Smooth muscle cell (in vitro differentiated cells): Measurements from ENCODE around the gene SEMA4A. TPM values are rescaled to one million over a fixed set of nuclear protein-coding genes. Genes with fewer than 3 reads are reported as not detected.

Experiments
- DNase-seq: peaks from one replicate; lab custom pipeline; 2025; ENCODE audit not compliant: unreplicated experiment; lab: John Stamatoyannopoulos, UW
- H2AFZ ChIP-seq: fragments of 200-600 bp; sonication (generic); 2 replicates; pipeline ENCODE4 v1.6.0; 2016; ENCODE audit warnings: antibody characterized with exemption, low read depth, mild to moderate bottlenecking
- H3F3A ChIP-seq: fragments of 200-600 bp; sonication (generic); 2 replicates; pipeline ENCODE4 v1.6.0; 2017; ENCODE audit warnings: antibody characterized with exemption, low read depth
- H3K27ac ChIP-seq: fragments of 200-600 bp; sonication (generic); 2 replicates; pipeline ENCODE4 v1.5.1; 2016; ENCODE audit warnings: low read depth, mild to moderate bottlenecking
- H3K27me3 ChIP-seq: fragments of 200-600 bp; sonication (generic); 2 replicates; pipeline ENCODE4 v1.6.1; 2016; ENCODE audit warnings: low read depth, mild to moderate bottlenecking
- H3K36me3 ChIP-seq: fragments of 200-600 bp; sonication (generic); 2 replicates; pipeline ENCODE4 v1.5.1; 2016; ENCODE audit warnings: low read depth
- H3K4me1 ChIP-seq: fragments of 200-600 bp; sonication (generic); 2 replicates; pipeline ENCODE4 v1.5.1; 2016; ENCODE audit warnings: low read depth
- H3K4me2 ChIP-seq: fragments of 200-600 bp; sonication (generic); 2 replicates; pipeline ENCODE4 v1.6.0; 2016; ENCODE audit warnings: mild to moderate bottlenecking
- H3K4me3 ChIP-seq: fragments of 200-600 bp; sonication (generic); 2 replicates; pipeline ENCODE4 v1.5.1; 2016; ENCODE audit warnings: mild to moderate bottlenecking
- H3K79me2 ChIP-seq: fragments of 200-600 bp; sonication (generic); 2 replicates; pipeline ENCODE4 v1.6.0; 2016; ENCODE audit warnings: low read depth, mild to moderate bottlenecking
- H3K9ac ChIP-seq: fragments of 200-600 bp; sonication (generic); 2 replicates; pipeline ENCODE4 v1.6.0; 2016; ENCODE audit warnings: low read depth
- H3K9me3 ChIP-seq: fragments of 200-600 bp; sonication (generic); replicated peaks from 2 replicates; pipeline ENCODE4 v1.5.1; 2016; ENCODE audit warnings: low read depth
- H4K20me1 ChIP-seq: fragments of 200-600 bp; sonication (generic); 2 replicates; pipeline ENCODE4 v1.6.0; 2016; ENCODE audit warnings: low read depth
- WGBS: methylation state at CpG from one replicate; pipeline ENCODE4 v1.1.7; 2016; ENCODE audit warnings: low lambda C conversion rate; 5-methylcytosine and 5-hydroxymethylcytosine counted together
- polyA plus RNA-seq: library from polyadenylated mRNA; unstranded; fragments of >200 nt; fragmentation: Nextera tagmentation; extraction: Ambion mirVana; gene quantifications from 2 replicates; pipeline ENCODE4 v1.2.1, GENCODE V29; 2016
- total RNA-seq: library from RNA; depleted of rRNA; stranded (reverse); fragments of >200 nt; gene quantifications from 2 replicates; pipeline ENCODE4 v1.2.3, GENCODE V29; 2014
- TF ChIP-seq, protein P1 (sequence below): fragments of 200-600 bp; sonication (generic); IDR thresholded peaks from 2 replicates; pipeline ENCODE4 v1.5.1; 2017; ENCODE audit warnings: borderline replicate concordance, mild to moderate bottlenecking, antibody characterized with exemption; ENCODE audit not compliant: insufficient read depth, poor library complexity, severe bottlenecking

Gene SEMA4A
- total and polyA plus RNA-seq, 2 experiments from 2014 or later = 2.1 to 2.2 TPM

DNA sequence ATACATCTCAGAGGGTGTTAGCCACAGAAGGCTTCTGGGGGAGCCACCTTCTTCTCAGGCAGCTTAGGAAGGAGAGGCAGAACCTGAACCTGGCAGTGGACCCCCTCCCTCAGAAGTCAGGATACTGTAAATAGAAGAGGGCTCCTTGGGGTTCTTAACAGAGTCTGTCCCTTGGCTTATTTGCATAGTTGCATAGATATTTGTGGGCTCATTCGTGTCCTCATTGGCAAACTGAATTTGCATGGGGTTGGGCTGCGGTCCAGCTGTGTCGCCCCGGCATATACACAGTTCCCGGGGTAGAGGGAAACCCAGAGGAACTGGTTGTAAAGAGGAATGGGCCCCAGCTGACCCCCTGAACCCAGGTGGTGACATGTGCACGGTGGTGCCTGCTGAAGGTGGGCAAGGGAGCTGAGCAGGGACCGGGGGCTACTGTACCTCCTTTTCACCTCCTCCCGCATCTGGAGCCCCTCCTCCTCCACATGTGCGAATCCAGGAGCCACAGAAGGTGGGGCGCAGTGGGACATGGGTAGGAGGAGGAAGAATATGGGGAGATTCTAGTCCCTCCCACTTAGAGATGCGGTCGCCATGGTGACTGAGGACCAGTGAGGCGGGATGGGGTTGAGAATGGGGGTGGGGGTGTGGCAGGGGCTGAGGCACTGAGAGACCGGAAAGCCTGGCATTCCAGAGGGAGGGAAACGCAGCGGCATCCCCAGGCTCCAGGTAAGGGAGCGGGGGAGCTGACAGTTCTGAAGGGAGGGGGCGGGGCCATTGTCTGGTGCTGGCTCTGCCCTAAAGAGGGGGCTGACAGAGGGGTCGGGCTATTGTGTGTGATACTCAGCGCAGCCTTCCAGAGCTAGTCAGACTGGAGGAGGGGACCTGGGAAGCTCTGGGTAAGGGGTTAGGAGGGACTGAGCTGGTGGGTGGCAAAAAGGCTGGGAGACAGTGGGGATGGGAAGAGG lies 3.7 kb upstream of the SEMA4A start:
- DNase-seq = peak; percentile 73
- no peak overlapping the region for H3K4me2 ChIP-seq
- TF ChIP-seq, protein P1, sequence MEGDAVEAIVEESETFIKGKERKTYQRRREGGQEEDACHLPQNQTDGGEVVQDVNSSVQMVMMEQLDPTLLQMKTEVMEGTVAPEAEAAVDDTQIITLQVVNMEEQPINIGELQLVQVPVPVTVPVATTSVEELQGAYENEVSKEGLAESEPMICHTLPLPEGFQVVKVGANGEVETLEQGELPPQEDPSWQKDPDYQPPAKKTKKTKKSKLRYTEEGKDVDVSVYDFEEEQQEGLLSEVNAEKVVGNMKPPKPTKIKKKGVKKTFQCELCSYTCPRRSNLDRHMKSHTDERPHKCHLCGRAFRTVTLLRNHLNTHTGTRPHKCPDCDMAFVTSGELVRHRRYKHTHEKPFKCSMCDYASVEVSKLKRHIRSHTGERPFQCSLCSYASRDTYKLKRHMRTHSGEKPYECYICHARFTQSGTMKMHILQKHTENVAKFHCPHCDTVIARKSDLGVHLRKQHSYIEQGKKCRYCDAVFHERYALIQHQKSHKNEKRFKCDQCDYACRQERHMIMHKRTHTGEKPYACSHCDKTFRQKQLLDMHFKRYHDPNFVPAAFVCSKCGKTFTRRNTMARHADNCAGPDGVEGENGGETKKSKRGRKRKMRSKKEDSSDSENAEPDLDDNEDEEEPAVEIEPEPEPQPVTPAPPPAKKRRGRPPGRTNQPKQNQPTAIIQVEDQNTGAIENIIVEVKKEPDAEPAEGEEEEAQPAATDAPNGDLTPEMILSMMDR = no peak
- H3K27ac ChIP-seq = no peak overlapping the region
- no peaks in the 10 kb centered on the region for H3F3A ChIP-seq
- 23% methylated on average over 20 of the region's 20 CpGs for WGBS
- no peak overlapping the region for H3K4me3 ChIP-seq
- no peaks in the 10 kb centered on the region for H3K36me3 ChIP-seq
- no peaks in the 10 kb centered on the region for H3K79me2 ChIP-seq
- no peaks in the 10 kb centered on the region for H3K9me3 ChIP-seq
- peaks cover 16% of the 10 kb centered on the region for H3K4me1 ChIP-seq
- H2AFZ ChIP-seq = no peak overlapping the region
- H3K27me3 ChIP-seq = peaks cover 15% of the 10 kb centered on the region
- no peak overlapping the region for H3K9ac ChIP-seq
- no peaks in the 10 kb centered on the region for H4K20me1 ChIP-seq

DNA sequence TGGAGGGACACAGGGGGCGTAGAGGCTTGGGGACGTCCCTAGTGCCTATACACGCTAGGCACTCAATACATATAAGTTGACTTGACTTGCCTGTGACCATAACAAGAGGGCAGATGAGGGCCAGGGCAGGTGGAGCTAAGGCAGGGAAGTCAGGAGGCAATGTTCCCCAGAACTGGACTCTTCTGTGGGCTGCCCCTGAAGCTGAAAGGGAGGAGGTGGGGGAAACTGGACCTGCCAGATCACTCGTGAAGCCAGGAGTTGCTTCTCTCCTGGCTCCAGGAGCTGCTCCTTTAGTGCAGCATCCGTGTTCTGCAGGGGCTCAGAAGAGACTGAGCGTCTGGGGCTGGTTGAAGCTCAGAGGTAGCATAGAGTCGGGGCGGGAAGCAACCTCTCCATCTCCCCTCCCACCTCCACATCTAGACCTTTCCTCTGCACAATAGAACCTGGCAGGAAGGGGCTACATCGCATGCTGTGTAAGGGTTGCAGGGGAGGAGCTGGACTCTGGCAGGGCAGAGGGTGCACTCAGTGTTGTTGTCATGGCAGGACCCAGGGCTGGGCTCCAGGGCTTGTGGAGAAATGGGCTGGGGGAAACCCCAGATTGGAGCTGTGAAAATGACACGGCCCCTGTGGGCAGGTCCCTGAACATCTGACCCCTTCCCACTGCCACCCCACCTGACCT lies 2.9 kb upstream of the SEMA4A start:
- H3K27me3 ChIP-seq = peaks cover 15% of the 10 kb centered on the region
- H4K20me1 ChIP-seq = no peaks in the 10 kb centered on the region
- H2AFZ ChIP-seq = no peak overlapping the region
- no peaks in the 10 kb centered on the region for H3K79me2 ChIP-seq
- no peaks in the 10 kb centered on the region for H3K9me3 ChIP-seq
- no peaks in the 10 kb centered on the region for H3K36me3 ChIP-seq
- WGBS = 55% methylated on average over 10 of the region's 10 CpGs
- no peak overlapping the region for H3K4me2 ChIP-seq
- no peak overlapping the region for H3K9ac ChIP-seq
- no peaks in the 10 kb centered on the region for H3F3A ChIP-seq
- no peak overlapping the region for H3K27ac ChIP-seq
- TF ChIP-seq, protein P1 = no peak
- no peak overlapping the region for H3K4me3 ChIP-seq
- H3K4me1 ChIP-seq = peaks cover 16% of the 10 kb centered on the region
- DNase-seq = no peak

DNA sequence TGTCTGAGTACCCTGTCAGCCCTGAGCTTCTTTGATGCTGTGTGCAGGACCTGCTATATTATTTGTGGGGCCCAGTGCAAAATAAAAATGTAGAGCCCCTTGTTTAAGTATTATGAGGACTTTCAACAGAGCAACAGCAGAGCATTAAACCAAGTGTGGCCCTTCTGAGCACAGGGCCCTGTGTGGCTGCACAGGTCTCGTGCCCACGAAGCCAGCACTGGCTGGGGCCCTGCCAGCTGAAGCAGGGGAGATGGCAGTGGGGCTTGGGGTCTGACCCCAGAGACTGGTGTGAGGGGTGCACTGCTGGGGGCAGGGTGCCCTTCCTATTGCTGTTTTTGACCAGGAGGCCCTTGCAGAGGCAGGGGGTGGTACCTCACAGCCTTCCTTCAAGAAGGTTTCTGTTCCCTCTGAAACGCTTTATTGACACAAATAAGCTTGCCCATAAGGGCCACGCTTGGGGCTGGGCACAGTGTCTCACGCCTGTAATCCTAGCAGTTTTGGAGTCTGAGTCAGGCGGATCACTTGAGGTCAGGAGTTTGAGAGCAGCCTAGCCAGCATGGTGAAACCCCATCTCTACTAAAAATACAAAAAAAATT lies 2.2 kb upstream of the SEMA4A start:
- Histone ChIP-seq H3K9ac (no peak overlapping the region), H3F3A (no peaks in the 10 kb centered on the region), H3K27ac (no peak overlapping the region), H3K4me2 (no peak overlapping the region), H4K20me1 (no peaks in the 10 kb centered on the region), H3K9me3 (no peaks in the 10 kb centered on the region), H3K4me1 (peaks cover 15% of the 10 kb centered on the region), H3K4me3 (no peak overlapping the region), H2AFZ (no peak overlapping the region), H3K79me2 (no peaks in the 10 kb centered on the region), H3K27me3 (peaks cover 15% of the 10 kb centered on the region), H3K36me3 (no peaks in the 10 kb centered on the region)
- TF ChIP-seq, protein P1 = no peak
- no peak for DNase-seq
- WGBS = 44% methylated on average over 6 of the region's 6 CpGs
